SU-DHL-6 (cell line): Measurements from ENCODE around the gene CCNE1.

Experiments
- H2AFZ ChIP-seq: fragments of 200-600 bp; sonication (generic); 2 replicates; pipeline ENCODE4 v1.6.1; 2014; ENCODE audit warnings: low read depth, mild to moderate bottlenecking, moderate library complexity, mixed read lengths, antibody characterized with exemption, low read length; ENCODE audit not compliant: severe bottlenecking
- H3F3A ChIP-seq: fragments of 200-600 bp; shearing (Covaris generic); 2 replicates; pipeline ENCODE4 v1.6.0; 2016; ENCODE audit warnings: antibody characterized with exemption, mild to moderate bottlenecking; ENCODE audit not compliant: insufficient read depth
- H3K27ac ChIP-seq: fragments of 200-600 bp; sonication (generic); 2 replicates; pipeline ENCODE4 v1.5.1; 2016; ENCODE audit warnings: low read depth, mild to moderate bottlenecking, low read length, moderate library complexity, mixed read lengths
- H3K27me3 ChIP-seq: fragments of 200-600 bp; sonication (generic), shearing (Covaris generic); 2 replicates; pipeline ENCODE4 v1.6.0; 2014; ENCODE audit warnings: mild to moderate bottlenecking, low read length
- H3K36me3 ChIP-seq: fragments of 200-600 bp; sonication (generic); 2 replicates; pipeline ENCODE4 v1.6.1; 2014; ENCODE audit warnings: mild to moderate bottlenecking, low read length, mixed read lengths
- H3K4me2 ChIP-seq: fragments of 300-600, 200-600 bp; shearing (Covaris generic), sonication (generic); 2 replicates; pipeline ENCODE4 v1.6.0; 2014; ENCODE audit warnings: low read length, low read depth, mild to moderate bottlenecking; ENCODE audit not compliant: poor library complexity, severe bottlenecking
- H3K4me3 ChIP-seq: fragments of 200-600 bp; sonication (generic); 2 replicates; pipeline ENCODE4 v1.5.1; 2014; ENCODE audit warnings: antibody characterized with exemption, low read length, mild to moderate bottlenecking, mixed read lengths; ENCODE audit not compliant: insufficient read depth, poor library complexity, severe bottlenecking
- H3K79me2 ChIP-seq: fragments of 200-600 bp; sonication (generic); 2 replicates; pipeline ENCODE4 v1.6.1; 2014; ENCODE audit warnings: mild to moderate bottlenecking, low read length, moderate library complexity; ENCODE audit not compliant: insufficient read depth
- H3K9ac ChIP-seq: fragments of 200-600 bp; sonication (generic); 2 replicates; pipeline ENCODE4 v1.7.0; 2014; ENCODE audit warnings: mild to moderate bottlenecking, low read length
- H3K9me2 ChIP-seq: fragments of 200-600 bp; sonication (generic); replicated peaks from 2 replicates; pipeline ENCODE4 v1.6.1; 2014; ENCODE audit warnings: low read length; ENCODE audit not compliant: insufficient read depth
- H3K9me3 ChIP-seq: fragments of 200-600 bp; sonication (generic); 2 replicates; pipeline ENCODE4 v1.6.1; 2014; ENCODE audit warnings: low read length, mixed read lengths; ENCODE audit not compliant: insufficient read depth
- H4K20me1 ChIP-seq: fragments of 200-600 bp; sonication (generic); 2 replicates; pipeline ENCODE4 v1.6.1; 2014; ENCODE audit warnings: low read depth, mild to moderate bottlenecking, antibody characterized with exemption, low read length, moderate library complexity, mixed read lengths
- EZH2phosphoT487 ChIP-seq: fragments of 200-600 bp; sonication (generic), shearing (Covaris generic); conservative IDR thresholded peaks from 2 replicates; pipeline ENCODE4 v1.6.1; 2018; ENCODE audit warnings: mild to moderate bottlenecking, antibody characterized with exemption, low read length, moderate library complexity, mixed read lengths
- TF ChIP-seq, protein P1 (sequence below): fragments of 200-600 bp; sonication (generic); IDR thresholded peaks from one replicate; pipeline ENCODE4 v1.5.1; 2017; ENCODE audit warnings: antibody characterized with exemption, mild to moderate bottlenecking, low read length, moderate library complexity; ENCODE audit not compliant: insufficient read depth, poor library complexity, severe bottlenecking

Gene CCNE1

DNA sequence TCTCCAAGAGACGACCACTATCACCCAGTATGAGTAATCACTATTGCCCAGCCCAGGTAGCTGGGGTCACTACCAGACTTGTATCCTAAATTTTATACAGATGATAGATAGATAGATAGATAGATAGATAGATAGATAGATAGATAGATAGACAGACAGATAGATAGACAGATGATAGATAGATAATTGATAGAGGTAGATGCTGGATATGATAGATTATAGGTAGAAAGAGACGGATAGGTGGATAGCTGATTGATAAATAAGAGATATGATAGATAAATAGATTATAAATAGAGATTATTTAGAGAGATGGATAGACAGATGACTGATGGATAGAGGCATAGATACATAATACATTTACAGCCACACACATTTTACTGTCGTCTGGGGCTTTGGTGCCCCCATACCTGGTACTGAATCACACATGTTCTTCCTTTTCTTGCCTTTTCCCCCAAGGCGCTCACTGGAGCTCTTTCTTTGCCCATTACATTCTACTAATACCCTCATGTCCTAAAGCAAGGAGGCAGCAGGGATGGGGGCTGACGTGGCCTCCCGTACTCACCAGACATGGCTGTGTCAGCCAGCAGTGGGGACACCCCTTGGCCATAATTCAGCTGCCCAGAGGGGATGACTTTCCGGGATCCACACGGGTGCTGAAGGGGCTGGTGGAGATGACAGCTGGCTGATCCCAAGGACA, 44.6 kb upstream of the CCNE1 start:
- Histone ChIP-seq H3F3A (no peaks in the 10 kb centered on the region), H3K9me2 (no peaks in the 10 kb centered on the region), H3K36me3 (no peaks in the 10 kb centered on the region), H4K20me1 (no peaks in the 10 kb centered on the region), H3K27ac (no peak overlapping the region), H2AFZ (no peak overlapping the region), H3K4me2 (no peak overlapping the region), H3K9ac (no peak overlapping the region), H3K4me3 (no peak overlapping the region), H3K9me3 (no peaks in the 10 kb centered on the region), H3K27me3 (no peaks in the 10 kb centered on the region), H3K79me2 (no peaks in the 10 kb centered on the region)
- no peak for TF ChIP-seq EZH2phosphoT487
- TF ChIP-seq, protein P1, sequence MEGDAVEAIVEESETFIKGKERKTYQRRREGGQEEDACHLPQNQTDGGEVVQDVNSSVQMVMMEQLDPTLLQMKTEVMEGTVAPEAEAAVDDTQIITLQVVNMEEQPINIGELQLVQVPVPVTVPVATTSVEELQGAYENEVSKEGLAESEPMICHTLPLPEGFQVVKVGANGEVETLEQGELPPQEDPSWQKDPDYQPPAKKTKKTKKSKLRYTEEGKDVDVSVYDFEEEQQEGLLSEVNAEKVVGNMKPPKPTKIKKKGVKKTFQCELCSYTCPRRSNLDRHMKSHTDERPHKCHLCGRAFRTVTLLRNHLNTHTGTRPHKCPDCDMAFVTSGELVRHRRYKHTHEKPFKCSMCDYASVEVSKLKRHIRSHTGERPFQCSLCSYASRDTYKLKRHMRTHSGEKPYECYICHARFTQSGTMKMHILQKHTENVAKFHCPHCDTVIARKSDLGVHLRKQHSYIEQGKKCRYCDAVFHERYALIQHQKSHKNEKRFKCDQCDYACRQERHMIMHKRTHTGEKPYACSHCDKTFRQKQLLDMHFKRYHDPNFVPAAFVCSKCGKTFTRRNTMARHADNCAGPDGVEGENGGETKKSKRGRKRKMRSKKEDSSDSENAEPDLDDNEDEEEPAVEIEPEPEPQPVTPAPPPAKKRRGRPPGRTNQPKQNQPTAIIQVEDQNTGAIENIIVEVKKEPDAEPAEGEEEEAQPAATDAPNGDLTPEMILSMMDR: no peak

DNA sequence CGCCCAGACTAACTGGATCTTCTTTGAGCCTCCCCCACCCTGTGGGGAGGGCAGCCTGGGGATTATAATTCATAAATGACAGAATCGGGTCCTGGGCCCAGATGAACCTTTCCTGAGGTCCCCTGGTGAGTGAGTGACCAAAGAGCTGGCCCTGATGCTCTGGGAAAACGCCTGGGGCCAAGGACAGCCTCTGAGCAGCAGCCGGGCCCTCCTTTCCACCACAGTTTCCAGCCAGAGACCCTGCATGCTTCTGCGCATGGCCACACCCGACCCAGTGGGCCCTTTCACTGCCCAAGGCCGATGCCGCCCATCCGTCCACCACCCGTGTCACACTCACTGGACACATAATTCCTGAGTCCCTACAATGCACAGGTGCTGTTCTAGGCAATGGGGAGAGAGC, 43.6 kb upstream of the CCNE1 start:
- no peak overlapping the region for H3K9ac ChIP-seq
- H3K36me3 ChIP-seq: no peaks in the 10 kb centered on the region
- H2AFZ ChIP-seq: no peak overlapping the region
- H3K9me2 ChIP-seq: no peaks in the 10 kb centered on the region
- no peaks in the 10 kb centered on the region for H3K9me3 ChIP-seq
- no peaks in the 10 kb centered on the region for H3K79me2 ChIP-seq
- TF ChIP-seq EZH2phosphoT487: no peak
- TF ChIP-seq, protein P1: no peak
- H3F3A ChIP-seq: no peaks in the 10 kb centered on the region
- no peak overlapping the region for H3K4me3 ChIP-seq
- no peak overlapping the region for H3K4me2 ChIP-seq
- no peaks in the 10 kb centered on the region for H3K27me3 ChIP-seq
- H4K20me1 ChIP-seq: no peaks in the 10 kb centered on the region
- no peak overlapping the region for H3K27ac ChIP-seq

DNA sequence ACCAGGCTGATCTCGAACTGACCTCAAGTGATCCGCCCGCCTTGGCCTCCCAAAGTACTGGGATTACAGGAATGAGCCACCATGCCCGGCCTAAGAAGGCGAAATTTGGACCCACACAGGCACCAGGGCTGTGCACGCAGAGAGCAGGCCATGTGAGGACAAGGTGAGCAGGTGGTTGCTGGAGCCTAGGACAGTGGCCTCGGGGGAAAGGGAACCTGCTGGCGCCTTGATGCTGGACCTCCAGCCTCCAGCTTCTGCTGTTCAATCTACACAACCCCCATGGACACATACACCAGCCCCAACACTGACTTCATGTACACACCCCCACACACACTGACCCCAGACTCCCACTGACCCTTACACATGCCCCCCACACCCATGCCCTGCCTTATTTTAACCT, 41.8 kb upstream of the CCNE1 start:
- Histone ChIP-seq H3K9me3 (no peaks in the 10 kb centered on the region), H2AFZ (no peak overlapping the region), H3F3A (no peaks in the 10 kb centered on the region), H3K9me2 (no peaks in the 10 kb centered on the region), H4K20me1 (no peaks in the 10 kb centered on the region), H3K4me3 (no peak overlapping the region), H3K27ac (no peak overlapping the region), H3K9ac (no peak overlapping the region), H3K4me2 (no peak overlapping the region), H3K27me3 (no peaks in the 10 kb centered on the region), H3K36me3 (no peaks in the 10 kb centered on the region), H3K79me2 (no peaks in the 10 kb centered on the region)
- TF ChIP-seq EZH2phosphoT487: no peak
- TF ChIP-seq, protein P1: no peak
